Hematopoietic multipotent progenitor cell treated with erythropoietin and hydrocortisone succinate and interleukin-3 and kit ligand, for 4 days (in vitro differentiated cells): ENCODE data around the gene GDAP1L1.
"Not testable (repeated sequence)": the region's sequence is repeated elsewhere in the genome, so short reads cannot be mapped to it uniquely, and the experiment has no call there.

Source experiments
- DNase-seq: peaks from one replicate; pipeline ENCODE4 v3.0.0-alpha.2; 2015

The GDAP1L1 gene

GRCh38 chr20:44256961-44257360 is 9.9 kb downstream of the GDAP1L1 start:
- DNase-seq = no peak

GRCh38 chr20:44258226-44258890 is 11.2 kb downstream of the GDAP1L1 start:
- no peak for DNase-seq

GRCh38 chr20:44264287-44264686 is 17.2 kb downstream of the GDAP1L1 start:
- DNase-seq = peak; percentile 53

GRCh38 chr20:44268802-44269201 is 21.7 kb downstream of the GDAP1L1 start:
- DNase-seq = no peak

GRCh38 chr20:44271915-44272663 is 25.0 kb downstream of the GDAP1L1 start:
- peak; percentile 24 for DNase-seq

- DNase-seq = no peak
Measured at GRCh38 chr20:44273231-44274215, 26.4 kb downstream of the GDAP1L1 start.

GRCh38 chr20:44274303-44275017 is 27.4 kb downstream of the GDAP1L1 start:
- DNase-seq = no peak

- no peak for DNase-seq
Measured at GRCh38 chr20:44279228-44279627, 32.1 kb downstream of the GDAP1L1 start.

GRCh38 chr20:44280387-44280786 is 33.3 kb downstream of the GDAP1L1 start:
- DNase-seq = no peak

GRCh38 chr20:44282192-44282591 is 35.1 kb downstream of the GDAP1L1 start:
- DNase-seq = peak; percentile 76

- no peak for DNase-seq
Measured at GRCh38 chr20:44284032-44284431, 36.9 kb downstream of the GDAP1L1 start.

GRCh38 chr20:44287272-44288097 is 40.4 kb downstream of the GDAP1L1 start:
- no peak for DNase-seq

- peak; percentile 57 for DNase-seq
Measured at GRCh38 chr20:44288252-44288651, 41.1 kb downstream of the GDAP1L1 start.

- no peak for DNase-seq
Measured at GRCh38 chr20:44291754-44292153, 44.6 kb downstream of the GDAP1L1 start.

- DNase-seq = no peak
Measured at GRCh38 chr20:44296011-44296410, 48.9 kb downstream of the GDAP1L1 start.

- DNase-seq = no peak
Measured at GRCh38 chr20:44297721-44298120, 50.6 kb downstream of the GDAP1L1 start.

- DNase-seq = not testable (repeated sequence)
Measured at GRCh38 chr20:44299011-44299535, 52.0 kb downstream of the GDAP1L1 start.

- DNase-seq = no peak
Measured at GRCh38 chr20:44301285-44301684, 54.2 kb downstream of the GDAP1L1 start.

- DNase-seq = no peak
Measured at GRCh38 chr20:44302026-44302669, 55.0 kb downstream of the GDAP1L1 start.

- no peak for DNase-seq
Measured at GRCh38 chr20:44302736-44303135, 55.6 kb downstream of the GDAP1L1 start.

- peak; percentile 10 for DNase-seq
Measured at GRCh38 chr20:44304383-44304782, 57.3 kb downstream of the GDAP1L1 start.
